GM13976 (cell line): ENCODE data around the gene GRAMD1C.

Experiments
- DNase-seq: peaks from one replicate; pipeline ENCODE4 v3.0.0; 2012; ENCODE audit warnings: low spot score
- CTCF ChIP-seq: IDR thresholded peaks from 2 replicates; pipeline ENCODE4 v1.5.1; 2012; ENCODE audit warnings: borderline replicate concordance, mild to moderate bottlenecking; ENCODE audit not compliant: insufficient read depth; ENCODE audit errors: extremely low read depth, missing control alignments, control extremely low read depth
- in situ Hi-C: fragments of 300-500 bp; cut with MboI; formaldehyde crosslinking; loops from one replicate; pipeline ENCODE4 v1.12.0; 2022; ENCODE audit warnings: low sequenced_read_pairs, mixed read lengths, inconsistent platforms; ENCODE audit not compliant: unreplicated experiment

GRAMD1C gene

GRCh38 chr3:113906568-113907140 lies 68.1 kb downstream of the GRAMD1C start:
- DNase-seq, result no peak
- TF ChIP-seq CTCF, result no peak
- in situ Hi-C loops, result no loop called here

GRCh38 chr3:113908133-113908532 lies 69.5 kb downstream of the GRAMD1C start:
- no peak for DNase-seq
- no peak for TF ChIP-seq CTCF
- in situ Hi-C loops, result no loop called here

DNA sequence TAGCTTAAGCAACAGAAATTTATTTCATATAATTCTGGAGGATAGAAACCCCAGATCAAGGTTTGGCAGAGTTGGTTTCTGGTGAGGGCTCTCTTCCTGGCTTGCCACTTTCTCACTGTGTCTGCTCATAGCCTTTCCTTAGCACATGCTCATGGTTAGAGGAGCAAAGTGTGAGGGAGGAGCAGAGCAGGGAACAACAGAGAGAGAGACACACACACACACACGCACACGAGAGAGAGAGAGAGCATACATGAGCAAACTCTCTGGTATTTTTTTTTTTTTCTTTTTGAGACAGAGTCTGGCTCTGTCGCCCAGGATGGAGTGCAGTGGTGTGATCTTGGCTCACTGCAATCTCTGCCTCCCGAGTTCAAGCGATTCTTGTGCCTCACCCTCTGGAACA lies 72.4 kb downstream of the GRAMD1C start:
- in situ Hi-C loops, result loop anchor here (10.0 kb wide), 2 partner anchors 66 to 176 kb away; no protein-coding TSS in a partner anchor
- TF ChIP-seq CTCF, result no peak
- no peak for DNase-seq

DNA sequence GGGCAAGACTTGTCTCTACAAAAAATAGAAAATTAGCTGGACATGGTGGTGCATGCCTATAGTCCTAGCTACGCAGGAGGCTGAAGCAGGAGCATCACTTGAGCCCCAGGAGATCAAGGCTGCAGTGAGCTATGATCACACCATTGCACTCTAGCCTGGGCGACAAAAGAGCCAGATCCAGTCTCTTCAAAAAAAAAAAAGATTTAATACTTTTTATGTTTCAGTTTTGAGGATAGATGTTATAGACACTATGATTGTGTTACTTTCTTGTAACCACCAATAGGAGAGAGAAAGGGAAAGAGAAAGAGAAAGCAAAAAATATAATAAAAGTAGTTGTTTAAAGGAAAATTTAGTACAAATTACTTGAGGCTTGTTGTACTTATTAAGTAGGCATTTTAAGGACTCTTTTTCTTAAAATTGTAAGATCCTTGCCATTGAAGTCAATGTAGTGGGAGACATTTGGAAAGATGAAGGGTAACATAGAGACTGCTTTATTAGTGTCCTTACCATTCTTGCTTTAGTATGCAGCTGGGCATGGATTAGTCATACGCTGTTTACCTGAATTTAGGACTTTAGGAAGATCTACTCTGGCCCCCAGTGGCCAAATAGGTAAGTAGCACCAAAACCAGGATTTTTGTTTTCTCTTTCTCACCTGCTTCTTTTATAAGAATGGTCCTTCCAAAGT lies 74.1 kb downstream of the GRAMD1C start:
- peak; percentile 55 for DNase-seq
- TF ChIP-seq CTCF, result peak; percentile 63
- in situ Hi-C loops, result loop anchor here (10.0 kb wide), 2 partner anchors 68 to 178 kb away; no protein-coding TSS in a partner anchor

DNA sequence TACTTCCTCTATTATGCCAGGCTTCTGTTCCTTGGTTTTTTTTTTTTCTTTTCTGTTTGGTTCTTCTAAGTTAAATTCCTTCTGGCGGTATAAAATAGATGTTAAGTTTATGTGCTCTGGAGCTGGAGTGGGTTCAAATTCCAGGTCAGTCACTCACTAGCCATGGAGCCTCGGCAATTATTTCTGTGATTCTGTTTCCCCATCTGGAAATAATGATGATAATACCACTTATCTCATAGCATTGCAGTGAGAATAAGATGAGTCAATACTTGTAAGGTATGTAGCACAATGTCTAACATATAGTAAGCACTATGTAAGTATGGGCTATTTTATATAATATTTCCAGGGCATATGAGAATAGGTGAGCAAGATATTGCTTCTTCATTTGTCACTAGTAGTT lies 76.1 kb downstream of the GRAMD1C start:
- in situ Hi-C loops, result loop anchor here (10.0 kb wide), 2 partner anchors 70 to 180 kb away; no protein-coding TSS in a partner anchor
- TF ChIP-seq CTCF, result no peak
- no peak for DNase-seq

- in situ Hi-C loops, result no loop called here
- DNase-seq, result no peak
- no peak for TF ChIP-seq CTCF
Observed at GRCh38 chr3:113927556-113927955, 89.0 kb downstream of the GRAMD1C start.
